Fibroblast of pulmonary artery (primary cell): ENCODE results near the gene ZBED4.

Experiments
- DNase-seq: peaks from one replicate; pipeline ENCODE4 v3.0.0-alpha.2; 2010; ENCODE audit warnings: low read depth
- H3K4me3 ChIP-seq: replicated peaks from 2 replicates; pipeline ENCODE4 v1.5.1; 2011; ENCODE audit warnings: low read depth, mild to moderate bottlenecking, control low read depth, low read length, moderate library complexity
- CTCF ChIP-seq: IDR thresholded peaks from 2 replicates; pipeline ENCODE4 v1.5.1; 2011; ENCODE audit warnings: mild to moderate bottlenecking, control low read depth, low read length, inconsistent platforms; ENCODE audit errors: missing control alignments

The ZBED4 gene

GRCh38 chr22:49897015-49897684 lies 43.5 kb downstream of the ZBED4 start:
- DNase-seq, result no peak
- no peak for TF ChIP-seq CTCF

GRCh38 chr22:49899530-49899929 lies 45.9 kb downstream of the ZBED4 start:
- H3K4me3 ChIP-seq, result no peak overlapping the region
- no peak for TF ChIP-seq CTCF
- no peak for DNase-seq

More at GRCh38 chr22:49897015-49897684, 43.5 kb downstream of the ZBED4 start:
- no peak overlapping the region for H3K4me3 ChIP-seq

- no peak overlapping the region for H3K4me3 ChIP-seq
- no peak for TF ChIP-seq CTCF
- DNase-seq, result no peak
Measured at GRCh38 chr22:49900441-49901230, 47.0 kb downstream of the ZBED4 start.

GRCh38 chr22:49901457-49901856 lies 47.8 kb downstream of the ZBED4 start:
- TF ChIP-seq CTCF, result no peak
- DNase-seq, result no peak
- H3K4me3 ChIP-seq, result no peak overlapping the region

- no peak for DNase-seq
- H3K4me3 ChIP-seq, result no peak overlapping the region
- TF ChIP-seq CTCF, result no peak
Measured at GRCh38 chr22:49903322-49904039, 49.8 kb downstream of the ZBED4 start.

GRCh38 chr22:49904040-49904369 lies 50.4 kb downstream of the ZBED4 start:
- TF ChIP-seq CTCF, result no peak
- no peak for DNase-seq
- no peak overlapping the region for H3K4me3 ChIP-seq
